DOHH2 (cell line): ENCODE measurements around the gene FHOD3.

Experiments
- H3F3A ChIP-seq: fragments of 200-600 bp; sonication (generic), shearing (Covaris generic); 2 replicates; pipeline ENCODE4 v1.6.0; 2016; ENCODE audit warnings: antibody characterized with exemption, mild to moderate bottlenecking; ENCODE audit not compliant: control insufficient read depth, insufficient read depth
- H3K27ac ChIP-seq: fragments of 200-600 bp; sonication (generic); 2 replicates; pipeline ENCODE4 v1.5.1; 2014; ENCODE audit warnings: low read depth, mild to moderate bottlenecking, low read length, moderate library complexity
- H3K27me3 ChIP-seq: fragments of 200-600 bp; sonication (generic); 2 replicates; pipeline ENCODE4 v1.6.1; 2014; ENCODE audit warnings: mild to moderate bottlenecking, low read length, mixed read lengths; ENCODE audit not compliant: control insufficient read depth
- H3K36me3 ChIP-seq: fragments of 200-600 bp; sonication (generic); 2 replicates; pipeline ENCODE4 v1.6.1; 2014; ENCODE audit warnings: mild to moderate bottlenecking, low read length, moderate library complexity, mixed read lengths; ENCODE audit not compliant: control insufficient read depth
- H3K4me1 ChIP-seq: fragments of 200-600 bp; sonication (generic); 2 replicates; pipeline ENCODE4 v1.6.1; 2014; ENCODE audit warnings: mild to moderate bottlenecking, low read length, mixed read lengths; ENCODE audit not compliant: control insufficient read depth
- H3K4me2 ChIP-seq: fragments of 200-600 bp; sonication (generic); 2 replicates; pipeline ENCODE4 v1.6.0; 2014; ENCODE audit warnings: mild to moderate bottlenecking, low read length, moderate library complexity
- H3K4me3 ChIP-seq: fragments of 200-600 bp; sonication (generic); 2 replicates; pipeline ENCODE4 v1.5.1; 2014; ENCODE audit warnings: mild to moderate bottlenecking, low read length, mixed read lengths
- H3K79me2 ChIP-seq: fragments of 200-600 bp; sonication (generic); 2 replicates; pipeline ENCODE4 v1.6.1; 2014; ENCODE audit warnings: mild to moderate bottlenecking, low read length, mixed read lengths; ENCODE audit not compliant: control insufficient read depth
- H3K9me2 ChIP-seq: fragments of 200-600 bp; sonication (generic); replicated peaks from 2 replicates; pipeline ENCODE4 v1.6.1; 2014; ENCODE audit warnings: mild to moderate bottlenecking, low read length, mixed read lengths; ENCODE audit not compliant: control insufficient read depth
- H3K9me3 ChIP-seq: fragments of 200-600 bp; sonication (generic); 2 replicates; pipeline ENCODE4 v1.6.1; 2014; ENCODE audit warnings: antibody characterized with exemption, low read length, mixed read lengths; ENCODE audit not compliant: control insufficient read depth, insufficient read depth
- H4K20me1 ChIP-seq: fragments of 200-600 bp; sonication (generic); 2 replicates; pipeline ENCODE4 v1.6.0; 2014; ENCODE audit warnings: low read depth, mild to moderate bottlenecking, antibody characterized with exemption, low read length, moderate library complexity; ENCODE audit not compliant: control insufficient read depth, insufficient read depth
- EZH2phosphoT487 ChIP-seq: fragments of 200-600 bp; sonication (generic); IDR thresholded peaks from 2 replicates; pipeline ENCODE4 v1.6.1; 2017; ENCODE audit warnings: borderline replicate concordance, mild to moderate bottlenecking, antibody characterized with exemption, low read length, moderate library complexity, mixed read lengths
- TF ChIP-seq, protein P1 (sequence below): fragments of 200-600 bp; sonication (generic); IDR thresholded peaks from one replicate; pipeline ENCODE4 v1.5.1; 2014; ENCODE audit warnings: antibody characterized with exemption, mild to moderate bottlenecking, low read depth, low read length; ENCODE audit not compliant: poor library complexity, severe bottlenecking

FHOD3 gene

DNA sequence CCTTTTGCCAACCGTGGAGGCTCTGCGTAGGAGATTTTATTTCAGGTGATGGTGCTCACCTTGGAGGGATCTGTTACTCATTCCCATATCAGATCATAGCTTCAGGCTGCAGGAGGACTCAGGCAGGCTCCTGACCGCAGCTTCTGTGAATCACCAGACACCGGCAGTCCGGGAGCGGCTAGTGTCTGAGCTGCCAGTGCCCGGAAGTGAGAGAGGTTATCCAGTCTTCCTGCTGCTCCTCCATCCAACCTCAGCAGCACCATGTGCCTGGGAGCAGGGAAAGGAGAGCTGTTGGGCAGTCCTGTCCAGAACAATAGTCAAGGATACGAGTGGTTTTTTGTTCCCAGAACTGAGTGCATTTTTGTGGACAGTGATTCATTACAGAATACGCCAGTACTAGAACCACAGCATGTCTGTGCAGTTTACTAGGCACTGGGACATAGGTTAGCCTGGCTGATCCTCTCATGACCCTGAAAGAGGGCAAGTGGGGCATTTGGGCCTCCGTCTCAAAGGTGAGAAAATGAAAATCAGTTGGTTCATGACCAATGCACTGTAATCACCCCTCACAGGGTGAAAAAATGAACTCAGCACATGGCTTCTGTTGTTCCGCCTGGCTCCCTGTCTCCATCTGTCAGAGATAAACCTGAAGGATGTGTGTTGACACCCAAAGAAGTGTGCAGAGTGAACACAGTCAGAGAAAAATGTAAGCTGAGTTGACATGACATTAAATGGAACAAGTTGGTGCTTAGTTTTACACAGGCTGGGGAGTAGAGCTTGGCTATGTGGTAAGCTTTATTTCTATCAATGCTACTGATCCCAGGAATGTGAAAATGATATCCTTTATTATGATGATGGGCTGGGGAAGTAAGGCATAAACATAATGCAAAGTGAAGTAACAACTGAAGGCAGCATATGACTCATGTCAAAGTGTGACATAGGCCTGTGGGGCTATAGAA lies 12.2 kb downstream of the FHOD3 start:
- H3K27ac ChIP-seq = no peak overlapping the region
- no peak overlapping the region for H3K4me3 ChIP-seq
- no peaks in the 10 kb centered on the region for H4K20me1 ChIP-seq
- H3K9me2 ChIP-seq = no peaks in the 10 kb centered on the region
- no peaks in the 10 kb centered on the region for H3K4me1 ChIP-seq
- no peaks in the 10 kb centered on the region for H3K9me3 ChIP-seq
- no peak for TF ChIP-seq EZH2phosphoT487
- TF ChIP-seq, protein P1, sequence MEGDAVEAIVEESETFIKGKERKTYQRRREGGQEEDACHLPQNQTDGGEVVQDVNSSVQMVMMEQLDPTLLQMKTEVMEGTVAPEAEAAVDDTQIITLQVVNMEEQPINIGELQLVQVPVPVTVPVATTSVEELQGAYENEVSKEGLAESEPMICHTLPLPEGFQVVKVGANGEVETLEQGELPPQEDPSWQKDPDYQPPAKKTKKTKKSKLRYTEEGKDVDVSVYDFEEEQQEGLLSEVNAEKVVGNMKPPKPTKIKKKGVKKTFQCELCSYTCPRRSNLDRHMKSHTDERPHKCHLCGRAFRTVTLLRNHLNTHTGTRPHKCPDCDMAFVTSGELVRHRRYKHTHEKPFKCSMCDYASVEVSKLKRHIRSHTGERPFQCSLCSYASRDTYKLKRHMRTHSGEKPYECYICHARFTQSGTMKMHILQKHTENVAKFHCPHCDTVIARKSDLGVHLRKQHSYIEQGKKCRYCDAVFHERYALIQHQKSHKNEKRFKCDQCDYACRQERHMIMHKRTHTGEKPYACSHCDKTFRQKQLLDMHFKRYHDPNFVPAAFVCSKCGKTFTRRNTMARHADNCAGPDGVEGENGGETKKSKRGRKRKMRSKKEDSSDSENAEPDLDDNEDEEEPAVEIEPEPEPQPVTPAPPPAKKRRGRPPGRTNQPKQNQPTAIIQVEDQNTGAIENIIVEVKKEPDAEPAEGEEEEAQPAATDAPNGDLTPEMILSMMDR = no peak
- H3F3A ChIP-seq = no peaks in the 10 kb centered on the region
- no peaks in the 10 kb centered on the region for H3K36me3 ChIP-seq
- H3K27me3 ChIP-seq = peaks cover 13% of the 10 kb centered on the region
- no peaks in the 10 kb centered on the region for H3K79me2 ChIP-seq
- H3K4me2 ChIP-seq = no peak overlapping the region

- H3K4me3 ChIP-seq = no peak overlapping the region
- no peaks in the 10 kb centered on the region for H3K9me3 ChIP-seq
- H3K79me2 ChIP-seq = no peaks in the 10 kb centered on the region
- no peak for TF ChIP-seq EZH2phosphoT487
- TF ChIP-seq, protein P1 = no peak
- H3F3A ChIP-seq = no peaks in the 10 kb centered on the region
- H4K20me1 ChIP-seq = no peaks in the 10 kb centered on the region
- no peak overlapping the region for H3K27ac ChIP-seq
- H3K27me3 ChIP-seq = peaks cover 8% of the 10 kb centered on the region; the same call in 1 of the 2 replicates
- H3K4me1 ChIP-seq = no peaks in the 10 kb centered on the region
- H3K36me3 ChIP-seq = no peaks in the 10 kb centered on the region
- H3K4me2 ChIP-seq = no peak overlapping the region
- no peaks in the 10 kb centered on the region for H3K9me2 ChIP-seq
These were observed 13.6 kb downstream of the FHOD3 start for GRCh38 chr18:36311026-36311570.

- Histone ChIP-seq H3K9me3 (no peaks in the 10 kb centered on the region), H3K4me2 (no peak overlapping the region), H4K20me1 (no peaks in the 10 kb centered on the region), H3K4me1 (no peaks in the 10 kb centered on the region), H3F3A (no peaks in the 10 kb centered on the region), H3K27me3 (peaks cover 8% of the 10 kb centered on the region; the same call in 1 of the 2 replicates), H3K79me2 (no peaks in the 10 kb centered on the region), H3K4me3 (no peak overlapping the region), H3K9me2 (no peaks in the 10 kb centered on the region), H3K36me3 (no peaks in the 10 kb centered on the region), H3K27ac (no peak overlapping the region)
- TF ChIP-seq, protein P1 = no peak
- no peak for TF ChIP-seq EZH2phosphoT487
These were observed 15.4 kb downstream of the FHOD3 start for GRCh38 chr18:36312806-36313395.
